ENCODE measurements around the gene GSDME.

GSDME gene

DNA sequence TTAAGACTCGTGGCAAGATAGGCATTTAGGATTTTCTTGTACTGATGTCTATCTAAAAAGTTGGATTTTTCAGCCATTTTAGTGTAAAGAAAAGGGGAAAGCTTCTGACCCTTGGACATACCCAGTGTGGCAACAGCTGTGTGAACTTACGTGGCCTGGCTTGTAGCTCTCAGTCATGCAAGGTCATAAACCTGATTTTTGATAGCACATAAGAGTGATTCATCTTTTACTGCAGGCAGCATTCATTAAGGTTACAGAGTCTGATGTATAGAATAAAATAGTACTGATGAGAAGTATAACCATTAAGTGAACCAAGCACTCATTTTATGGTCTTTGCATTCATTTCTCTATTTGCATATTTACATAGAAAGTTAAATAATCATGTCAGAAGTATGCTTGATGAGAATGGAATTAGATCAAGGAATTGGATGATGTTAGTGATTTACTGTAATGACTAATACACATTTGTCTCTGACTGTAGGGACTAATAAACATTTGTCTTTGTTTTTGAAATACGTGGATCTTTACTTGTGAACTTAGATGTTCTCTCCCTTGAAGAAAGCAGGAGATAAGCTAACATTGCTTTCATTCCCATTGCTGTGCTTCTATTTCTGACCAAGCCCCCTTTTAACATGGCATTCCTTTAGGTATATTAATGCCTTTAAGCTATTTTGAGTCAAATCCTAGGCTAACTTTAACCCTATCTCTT, 88.2 kb downstream of the GSDME start:
- peaks cover 13 to 18% of the 10 kb centered on the region in 2 donors for H3K36me3 Mint-ChIP-seq
- no peak for ATAC-seq (replicated peaks)
- H3K27ac Mint-ChIP-seq: no peak overlapping the region
- H3K27me3 Mint-ChIP-seq: no peaks in the 10 kb centered on the region
- no peak overlapping the region for H3K4me3 Mint-ChIP-seq
- peaks cover 0 to 2% of the 10 kb centered on the region in 2 donors for H3K4me1 Mint-ChIP-seq
- no peak for DNase-seq
- no peaks in the 10 kb centered on the region for H3K9me3 Mint-ChIP-seq

DNA sequence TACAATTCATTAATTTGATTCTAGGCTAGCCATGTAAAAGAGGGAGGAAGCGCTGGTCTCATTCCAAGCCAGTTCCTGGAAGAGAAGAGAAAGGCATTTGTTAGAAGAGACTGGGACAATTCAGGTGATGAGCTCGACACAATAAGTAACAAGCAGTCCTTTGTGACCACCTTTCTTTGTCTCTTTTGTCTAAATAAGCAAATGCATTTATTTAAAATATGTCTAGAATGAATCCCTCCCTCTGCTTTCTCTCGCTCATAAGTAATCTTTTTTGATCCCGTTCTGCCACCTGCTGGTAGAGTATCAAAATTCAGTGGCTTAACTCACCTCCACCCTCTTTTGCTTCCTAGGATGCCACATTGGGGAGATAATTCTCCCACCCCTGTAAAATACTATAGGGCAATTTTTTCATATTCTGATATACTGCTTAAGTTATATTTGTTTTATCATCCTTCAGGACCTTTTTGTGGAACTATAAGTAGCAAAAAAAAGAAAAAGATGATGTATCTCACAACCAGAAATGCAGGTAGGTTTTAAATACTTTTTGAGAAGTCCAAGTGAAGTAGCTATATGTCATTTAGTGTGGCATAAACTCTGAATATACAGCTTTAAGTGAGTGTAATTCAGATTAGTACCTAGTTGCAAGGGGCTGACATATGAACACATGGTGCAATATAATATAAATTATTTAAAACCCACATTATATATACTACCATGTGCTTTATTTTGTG, 91.5 kb downstream of the GSDME start:
- Mint-ChIP-seq H3K4me3 (no peak overlapping the region), H3K9me3 (no peaks in the 10 kb centered on the region), H3K36me3 (peaks cover 6 to 7% of the 10 kb centered on the region in 2 donors), H3K27me3 (no peaks in the 10 kb centered on the region), H3K4me1 (no peaks in the 10 kb centered on the region), H3K27ac (no peak overlapping the region)
- ATAC-seq (replicated peaks) (peak; percentile 57 to 71), DNase-seq (peak; percentile 13)

DNA sequence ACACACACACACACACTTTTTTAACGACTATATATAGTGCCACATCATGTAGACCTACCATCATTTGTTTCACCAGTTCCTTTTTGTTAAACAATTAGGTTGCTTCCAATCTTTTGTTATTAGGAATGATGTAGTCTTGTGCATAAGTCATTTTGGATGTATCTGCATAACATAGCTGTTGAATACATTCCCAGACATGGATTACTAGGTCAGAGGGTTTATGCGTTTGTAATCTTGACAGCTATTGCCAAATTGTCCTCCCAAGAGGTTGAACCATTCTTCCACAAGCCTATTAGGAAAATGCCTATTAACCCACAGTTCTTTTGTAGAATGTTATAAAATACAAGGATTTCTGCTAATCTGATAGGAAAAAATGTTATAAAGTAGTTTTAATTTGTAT, 96.7 kb downstream of the GSDME start:
- H3K27me3 Mint-ChIP-seq: no peaks in the 10 kb centered on the region
- peaks cover 20% of the 10 kb centered on the region in 2 donors for H3K36me3 Mint-ChIP-seq
- no peak overlapping the region for H3K27ac Mint-ChIP-seq
- DNase-seq (no peak), ATAC-seq (replicated peaks) (no peak)
- H3K9me3 Mint-ChIP-seq: peaks cover 2 to 4% of the 10 kb centered on the region in 2 donors
- H3K4me1 Mint-ChIP-seq: peaks cover 13 to 16% of the 10 kb centered on the region in 2 donors
- H3K4me3 Mint-ChIP-seq: no peak overlapping the region

DNA sequence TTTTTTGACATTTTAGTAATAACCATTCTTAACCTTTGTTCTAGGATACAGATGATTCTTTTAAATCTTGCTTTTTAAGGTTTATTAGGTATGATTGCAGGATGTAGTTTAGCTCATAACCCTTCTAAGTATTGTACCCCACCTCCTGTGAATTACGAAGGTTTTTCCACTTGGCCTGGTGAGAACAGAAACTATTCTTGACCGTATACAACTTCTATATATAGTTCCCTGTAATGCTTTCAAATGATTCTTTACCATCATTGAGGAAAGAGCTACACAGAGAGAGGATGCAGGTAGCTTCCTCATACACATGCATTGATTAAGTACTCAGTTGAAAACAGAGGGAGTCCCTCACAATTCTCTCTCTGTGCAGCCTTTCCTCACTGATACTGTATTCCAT, 97.8 kb downstream of the GSDME start:
- no peak overlapping the region for H3K4me3 Mint-ChIP-seq
- peaks cover 17 to 18% of the 10 kb centered on the region in 2 donors for H3K36me3 Mint-ChIP-seq
- peaks cover 13 to 16% of the 10 kb centered on the region in 2 donors for H3K4me1 Mint-ChIP-seq
- no peak for DNase-seq
- H3K27ac Mint-ChIP-seq: peak overlapping the region; percentile 20
- peaks cover 2 to 4% of the 10 kb centered on the region in 2 donors for H3K9me3 Mint-ChIP-seq
- ATAC-seq (replicated peaks): peak; percentile 65 to 84
- H3K27me3 Mint-ChIP-seq: no peaks in the 10 kb centered on the region

DNA sequence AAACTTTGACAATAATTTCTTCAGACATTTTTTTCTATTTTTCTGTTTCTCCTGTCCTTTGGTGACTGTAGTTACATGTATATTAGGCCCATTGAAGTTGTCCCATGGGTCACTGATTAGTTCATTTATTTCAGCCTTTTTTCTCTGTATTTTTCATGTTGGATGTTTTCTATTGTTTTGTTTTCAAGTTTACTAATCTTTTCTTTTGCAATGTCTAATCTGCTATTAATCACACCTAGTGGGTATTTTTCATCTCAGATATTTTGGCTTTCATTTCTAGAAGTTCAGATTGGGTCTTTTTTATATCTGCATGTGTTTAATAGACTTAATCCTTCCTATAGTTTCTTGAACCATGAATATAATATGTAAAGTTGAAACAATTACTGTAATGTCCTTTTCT, 99.3 kb downstream of the GSDME start:
- peaks cover 2 to 4% of the 10 kb centered on the region in 2 donors for H3K9me3 Mint-ChIP-seq
- no peak for ATAC-seq (replicated peaks)

DNA sequence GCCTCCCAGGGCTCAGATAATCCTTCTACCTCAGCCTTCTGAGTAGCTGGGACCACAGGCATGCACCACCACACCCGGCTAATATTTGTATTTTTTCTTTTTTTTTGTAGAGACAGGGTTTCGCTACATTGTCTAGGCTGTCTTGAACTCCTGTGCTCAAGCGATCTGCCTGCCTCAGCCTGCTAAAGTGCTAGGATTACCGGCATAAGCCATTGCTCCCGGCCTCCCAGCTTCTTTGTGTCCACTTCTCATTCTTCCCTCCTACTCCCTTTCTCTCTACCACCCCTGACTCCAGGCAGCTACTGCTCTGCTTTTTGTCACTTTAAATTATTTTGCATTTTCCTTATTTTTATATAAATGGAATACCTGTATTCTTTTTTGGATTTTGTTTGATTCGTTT, 100.7 kb downstream of the GSDME start:
- H3K27me3 Mint-ChIP-seq: no peaks in the 10 kb centered on the region
- H3K4me1 Mint-ChIP-seq: peaks cover 15 to 25% of the 10 kb centered on the region in 2 donors
- H3K4me3 Mint-ChIP-seq: no peak overlapping the region
- ATAC-seq (replicated peaks): no peak
- H3K36me3 Mint-ChIP-seq: peaks cover 17 to 18% of the 10 kb centered on the region in 2 donors
- peaks cover 2 to 4% of the 10 kb centered on the region in 2 donors for H3K9me3 Mint-ChIP-seq
- H3K27ac Mint-ChIP-seq: peak overlapping the region; percentile 27
- no peak for DNase-seq

More for the DNA sequence above, 99.3 kb downstream of the GSDME start:
- Mint-ChIP-seq H3K4me3 (no peak overlapping the region), H3K36me3 (peaks cover 17 to 18% of the 10 kb centered on the region in 2 donors), H3K27ac (no peak overlapping the region), H3K27me3 (no peaks in the 10 kb centered on the region), H3K4me1 (peaks cover 13 to 20% of the 10 kb centered on the region in 2 donors)
- no peak for DNase-seq

DNA sequence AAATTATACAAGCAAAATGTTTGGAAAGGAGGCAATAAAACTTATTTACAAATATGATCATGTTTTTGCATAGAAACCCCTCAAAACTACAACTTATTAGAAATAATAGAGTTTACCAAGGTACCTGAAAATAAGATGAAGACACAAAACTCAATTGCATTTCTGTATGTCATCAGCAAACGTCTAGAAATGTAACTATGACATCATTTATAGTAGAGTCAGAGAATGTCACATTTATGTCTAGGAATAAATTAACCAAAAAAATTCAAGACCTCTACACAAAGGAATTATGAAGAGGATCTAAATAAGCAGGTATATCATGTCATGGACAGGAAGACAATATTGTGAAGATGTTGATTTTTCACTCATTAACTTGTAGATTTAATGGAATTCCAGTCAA, 103.0 kb downstream of the GSDME start:
- peaks cover 12 to 17% of the 10 kb centered on the region in 2 donors for H3K36me3 Mint-ChIP-seq
- no peak overlapping the region for H3K27ac Mint-ChIP-seq
- no peak for ATAC-seq (replicated peaks)
- H3K4me3 Mint-ChIP-seq: no peak overlapping the region
- peaks cover 2 to 4% of the 10 kb centered on the region in 2 donors for H3K9me3 Mint-ChIP-seq
- peaks cover 8 to 14% of the 10 kb centered on the region in 2 donors for H3K4me1 Mint-ChIP-seq
- H3K27me3 Mint-ChIP-seq: no peaks in the 10 kb centered on the region
- DNase-seq: no peak

DNA sequence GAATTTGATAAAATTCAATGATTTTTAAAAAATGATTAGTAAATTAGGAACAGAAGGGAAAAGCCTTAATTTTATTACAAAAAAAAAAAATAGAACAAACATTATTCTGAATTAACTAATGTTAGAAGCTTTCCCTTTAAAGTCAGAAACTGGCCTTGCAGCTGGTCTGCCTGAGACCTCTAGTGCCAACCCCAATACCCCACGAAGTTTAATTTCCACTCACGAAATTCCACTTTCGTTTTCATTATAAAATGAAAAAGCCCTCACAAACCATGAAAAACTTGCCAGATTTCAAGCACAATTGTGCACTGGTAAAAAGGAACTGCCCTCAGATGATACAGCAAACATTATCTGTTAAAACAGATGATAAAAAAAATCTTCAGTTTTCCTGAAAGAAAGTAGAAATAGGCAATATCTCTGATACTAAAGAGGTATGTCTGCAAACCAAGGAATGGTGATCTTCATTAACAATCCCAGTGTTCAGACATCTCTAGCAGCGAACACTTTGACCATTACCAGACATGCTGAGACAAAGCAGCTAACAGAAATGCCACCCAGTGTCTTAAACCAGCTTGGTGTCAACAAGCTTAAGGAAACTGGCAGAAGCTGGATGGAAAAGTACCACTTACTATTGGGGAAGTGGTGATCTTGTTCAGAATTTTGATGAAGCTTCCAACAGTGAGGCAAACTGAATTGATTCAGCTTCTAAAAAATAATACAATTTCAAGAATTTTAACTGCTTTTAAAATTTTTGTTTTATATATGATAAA, 103.8 kb downstream of the GSDME start:
- Mint-ChIP-seq H3K27ac (peak overlapping the region; percentile 72), H3K9me3 (no peaks in the 10 kb centered on the region), H3K4me1 (peaks cover 4 to 10% of the 10 kb centered on the region in 2 donors), H3K27me3 (no peaks in the 10 kb centered on the region), H3K36me3 (peaks cover 5 to 10% of the 10 kb centered on the region in 2 donors), H3K4me3 (peak overlapping the region; percentile 65 to 73)
- ATAC-seq (replicated peaks) (peak; percentile 50 to 57), DNase-seq (no peak)

DNA sequence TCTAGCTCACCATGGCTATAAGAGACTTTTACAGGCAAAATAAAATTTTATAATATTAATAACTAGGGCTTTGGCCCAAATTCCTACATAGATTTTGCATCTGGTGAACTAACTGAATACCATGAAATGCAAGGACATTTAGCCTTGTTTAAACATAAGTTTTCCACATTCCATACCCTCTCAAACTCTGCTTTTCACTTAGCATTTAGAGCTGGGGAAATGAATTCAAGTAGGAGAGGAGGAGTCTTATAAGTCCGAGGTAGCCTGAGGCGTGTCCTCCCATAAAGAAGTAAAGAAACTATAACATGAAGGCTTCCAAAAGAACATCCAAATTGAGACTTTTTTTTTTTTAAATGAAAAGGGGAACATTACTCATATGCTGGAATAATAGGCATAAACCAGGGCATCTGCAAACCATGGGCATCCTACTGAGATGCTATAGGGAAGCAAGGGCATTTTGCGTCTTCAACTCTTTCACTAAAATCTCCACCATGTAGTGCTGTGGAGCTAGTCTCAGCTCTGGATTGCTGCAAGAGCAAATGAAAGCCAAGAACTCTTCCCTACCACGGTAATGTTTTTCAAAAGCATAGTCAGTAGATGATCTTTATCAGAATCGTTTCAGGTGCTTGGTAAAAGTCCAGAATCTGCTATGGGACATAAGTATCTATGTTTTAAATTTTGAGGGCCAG, 104.9 kb downstream of the GSDME start:
- DNase-seq (no peak), ATAC-seq (replicated peaks) (no peak)
- Mint-ChIP-seq H3K4me1 (peaks cover 4 to 10% of the 10 kb centered on the region in 2 donors), H3K4me3 (peak overlapping the region in 1 of 2 donors; percentile 13), H3K36me3 (peaks cover 3 to 10% of the 10 kb centered on the region in 2 donors), H3K9me3 (no peaks in the 10 kb centered on the region), H3K27me3 (no peaks in the 10 kb centered on the region), H3K27ac (peak overlapping the region; percentile 54)
